ENCODE results near the gene PIK3CG.
"Not testable (repeated sequence)": the region's sequence is repeated elsewhere in the genome, so short reads cannot be mapped to it uniquely, and the experiment has no call there.

The PIK3CG gene

DNA sequence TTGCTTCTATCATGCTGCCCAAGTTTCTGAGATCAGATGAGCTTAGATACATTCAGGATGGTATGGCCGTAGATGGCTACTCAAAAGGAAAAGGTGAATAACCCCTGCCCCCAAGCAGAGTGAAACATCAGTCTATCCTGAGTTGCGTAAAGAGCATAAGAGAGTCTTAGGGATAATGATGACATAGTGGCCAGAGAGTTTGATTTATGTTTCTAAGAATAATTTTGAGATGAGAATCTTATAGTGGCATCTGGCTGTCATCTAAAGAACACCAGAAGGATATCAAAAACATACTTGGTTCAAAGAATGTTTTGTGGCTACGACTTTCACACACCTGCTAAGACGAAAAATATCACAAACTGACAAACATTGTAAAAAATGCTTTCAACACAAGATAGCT is 20.6 kb downstream of the PIK3CG start:
- DNase-seq = no peak

- DNase-seq = no peak
These were observed 22.3 kb downstream of the PIK3CG start for GRCh38 chr7:106887421-106887820.

DNA sequence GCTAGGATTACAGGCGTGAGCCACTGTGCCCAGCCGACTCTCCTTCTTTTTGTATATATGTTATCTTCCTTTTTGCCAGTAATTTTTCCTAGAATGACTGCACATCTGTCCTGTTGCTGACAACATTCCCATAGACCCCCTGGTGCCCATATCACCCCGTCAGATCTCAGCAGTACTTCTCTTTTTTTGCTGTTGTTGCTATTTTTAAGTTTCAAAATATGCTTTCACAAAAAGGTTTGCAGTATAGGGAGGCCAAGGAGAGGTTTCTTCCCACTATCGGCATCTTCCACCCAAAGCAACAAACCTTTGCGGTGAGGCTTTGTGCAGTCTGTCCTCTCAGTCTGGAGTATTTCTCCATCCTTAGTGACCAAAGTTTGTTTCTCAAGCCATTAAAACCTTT is 23.1 kb downstream of the PIK3CG start:
- DNase-seq = no peak

DNA sequence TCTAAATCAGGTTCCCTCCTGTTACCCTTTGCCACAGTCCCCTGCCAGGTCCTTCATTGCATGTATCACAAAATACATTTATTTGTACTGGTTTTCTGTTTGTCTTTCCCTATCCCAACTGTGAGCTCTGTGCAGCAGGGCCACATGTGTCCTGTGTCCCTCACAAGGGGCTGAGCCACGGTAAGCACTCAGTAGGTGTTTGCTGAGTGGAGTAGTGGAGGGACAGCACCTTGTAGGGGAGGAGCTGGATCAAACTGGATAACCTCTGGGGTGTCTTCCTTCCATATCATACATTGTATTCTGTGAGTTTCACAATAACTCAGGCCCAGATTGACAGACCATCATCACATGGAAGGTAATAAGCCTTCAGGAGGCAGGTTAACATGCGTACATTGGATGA is 25.9 kb downstream of the PIK3CG start:
- no peak for DNase-seq

GRCh38 chr7:106891548-106892410 is 26.7 kb downstream of the PIK3CG start:
- no peak for DNase-seq

DNA sequence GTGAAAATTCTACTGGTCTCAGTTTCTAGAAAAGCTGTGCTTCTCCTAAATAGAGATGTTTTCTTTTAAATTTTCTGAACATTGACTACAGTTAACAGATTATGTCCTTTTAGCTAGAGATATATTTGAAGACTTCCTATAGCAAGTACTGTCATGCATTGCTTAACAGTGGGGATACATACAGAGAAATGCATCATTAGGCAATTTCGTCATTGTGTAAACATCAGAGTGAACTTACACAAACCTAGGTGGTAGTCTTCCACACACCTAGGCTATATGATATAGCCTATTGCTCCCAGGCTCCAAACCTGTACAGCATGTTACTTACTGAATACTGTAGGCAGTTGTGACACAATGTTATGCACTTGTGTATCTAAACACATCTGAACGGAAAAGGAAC is 28.5 kb downstream of the PIK3CG start:
- no peak for DNase-seq

DNA sequence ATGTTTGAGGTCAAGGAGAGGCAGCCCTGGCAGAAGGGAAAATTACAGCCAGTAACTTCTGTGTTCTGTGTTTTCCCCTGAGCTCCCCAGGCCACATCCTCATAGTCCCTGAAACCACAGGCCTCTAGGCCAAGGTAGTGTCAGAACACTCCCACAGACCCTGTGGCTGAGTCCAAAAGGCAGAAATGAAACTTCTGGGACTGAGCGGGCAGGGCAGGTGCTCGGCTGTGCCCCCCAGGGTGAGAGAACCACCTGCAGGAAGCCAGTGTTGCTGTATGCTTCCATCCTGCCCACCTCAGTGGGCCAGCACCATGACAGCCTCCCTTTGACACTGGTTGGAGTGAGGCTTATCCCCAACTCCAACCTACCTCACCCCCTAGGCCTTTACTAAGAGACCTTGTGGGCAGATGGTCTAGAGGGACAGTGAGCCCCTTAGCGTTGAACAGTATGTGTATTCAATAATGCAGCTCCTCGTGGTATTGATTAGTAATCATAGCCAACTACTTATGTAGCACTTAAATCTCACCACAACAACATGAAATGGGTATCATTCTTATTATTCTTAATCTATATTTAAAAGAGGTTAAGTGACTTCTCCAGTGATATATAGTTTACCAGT is 30.3 kb downstream of the PIK3CG start:
- DNase-seq = no peak

DNA sequence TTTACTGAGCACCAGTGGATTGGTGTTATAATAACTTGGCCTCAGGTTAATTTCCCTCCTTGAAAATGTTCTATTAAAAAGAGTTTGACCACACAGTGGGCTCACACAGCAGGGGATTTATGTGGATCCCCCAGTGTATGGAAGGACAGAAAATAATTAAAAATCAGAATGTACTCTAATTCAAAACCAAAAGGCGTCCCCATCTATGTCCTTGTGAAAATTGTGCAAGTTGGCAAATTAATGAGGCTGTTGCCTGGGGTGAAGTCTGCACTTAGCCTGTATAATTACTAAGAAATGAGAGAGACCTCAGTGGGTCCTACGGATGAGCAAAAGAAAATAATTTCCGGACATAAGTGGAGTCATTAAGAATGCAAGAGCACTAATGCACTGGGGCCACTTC is 31.1 kb downstream of the PIK3CG start:
- DNase-seq = no peak

- not testable (repeated sequence) for DNase-seq
These were observed 32.5 kb downstream of the PIK3CG start for GRCh38 chr7:106897553-106897952.

DNA sequence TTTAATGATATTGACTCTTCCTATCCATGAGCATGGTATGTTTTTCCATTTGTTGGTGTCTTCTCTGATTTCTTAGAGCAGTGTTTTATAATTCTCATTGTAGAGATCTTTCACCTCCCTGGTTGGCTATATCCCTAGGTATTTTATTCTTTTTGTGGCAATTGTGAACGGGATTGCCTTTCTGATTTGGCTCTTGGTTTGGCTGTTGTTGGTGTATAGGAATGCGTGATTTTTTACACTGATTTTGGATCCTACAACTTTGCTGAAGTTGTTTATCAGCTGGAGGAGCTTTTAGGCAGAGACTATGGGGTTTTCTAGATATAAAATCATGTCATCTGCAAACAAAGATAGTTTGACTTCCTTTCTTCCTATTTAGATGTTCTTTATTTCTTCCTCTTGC is 33.9 kb downstream of the PIK3CG start:
- DNase-seq = not testable (repeated sequence)

DNA sequence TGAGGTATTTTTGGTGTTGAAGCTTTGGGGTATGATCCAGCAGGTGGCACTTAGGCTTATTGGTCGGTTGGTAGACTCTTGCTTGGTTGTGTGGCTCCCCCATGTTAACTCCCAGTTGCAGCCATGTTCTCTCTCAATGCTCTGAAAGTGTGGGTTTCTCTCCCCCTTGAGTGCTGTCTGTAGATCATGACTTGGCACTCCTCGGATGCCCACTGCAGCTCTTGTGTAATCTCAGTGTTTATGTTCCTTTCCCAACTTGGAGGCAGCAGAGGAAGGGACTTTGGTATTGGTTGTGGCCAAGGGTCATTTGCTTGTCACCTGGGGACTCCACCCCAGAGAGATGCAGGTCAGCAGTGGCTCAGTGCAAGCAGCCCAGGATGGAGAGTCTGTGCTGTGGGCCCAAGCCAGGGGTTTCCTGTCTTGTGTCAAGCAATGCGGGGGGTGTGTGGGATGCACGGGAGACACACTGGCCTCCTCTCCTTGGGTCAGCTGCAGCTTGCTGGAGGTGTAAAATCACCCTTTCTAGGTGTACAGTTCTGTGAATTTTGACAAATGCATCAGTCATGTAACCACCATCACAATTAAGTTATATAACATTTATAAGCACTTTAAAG is 36.9 kb downstream of the PIK3CG start:
- DNase-seq = no peak

DNA sequence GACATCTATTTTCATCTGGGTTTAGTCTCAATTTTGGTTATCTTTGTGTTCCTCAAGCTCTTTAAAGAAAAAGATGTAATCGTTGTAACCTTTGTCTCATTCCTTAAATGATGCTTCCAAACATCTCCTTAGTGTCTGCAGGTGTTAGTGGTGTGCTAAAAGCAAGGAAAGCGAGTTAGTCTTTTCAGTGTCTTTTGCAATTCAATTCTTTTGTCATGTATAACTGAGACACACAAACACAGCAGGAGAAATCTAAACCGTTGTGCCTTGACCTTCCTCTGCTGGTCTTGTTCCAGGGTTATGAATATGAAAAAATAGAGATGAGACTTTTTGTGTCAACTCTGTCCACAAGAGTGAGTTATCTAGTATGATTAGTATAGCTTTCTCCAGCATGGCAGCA is 40.7 kb downstream of the PIK3CG start:
- DNase-seq = no peak

DNA sequence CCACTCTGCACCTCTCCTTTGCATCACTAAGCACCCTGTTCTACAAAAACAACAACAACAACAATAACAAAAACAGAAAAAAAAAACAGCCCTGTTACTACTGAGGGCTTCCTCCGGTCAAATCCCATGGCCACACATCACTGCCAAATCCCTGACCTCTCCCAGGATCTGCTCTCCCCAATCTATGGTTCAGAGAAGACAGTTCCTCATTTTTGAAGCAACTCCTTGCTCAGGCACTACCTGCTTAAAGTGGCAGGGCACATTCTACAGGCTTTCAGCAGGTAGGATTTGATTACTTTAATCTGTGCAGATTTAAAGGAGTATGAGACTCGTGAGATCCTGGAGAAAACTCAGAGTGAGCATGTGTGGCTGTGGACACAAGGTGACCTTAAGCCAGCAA is 46.9 kb downstream of the PIK3CG start:
- DNase-seq = no peak

DNA sequence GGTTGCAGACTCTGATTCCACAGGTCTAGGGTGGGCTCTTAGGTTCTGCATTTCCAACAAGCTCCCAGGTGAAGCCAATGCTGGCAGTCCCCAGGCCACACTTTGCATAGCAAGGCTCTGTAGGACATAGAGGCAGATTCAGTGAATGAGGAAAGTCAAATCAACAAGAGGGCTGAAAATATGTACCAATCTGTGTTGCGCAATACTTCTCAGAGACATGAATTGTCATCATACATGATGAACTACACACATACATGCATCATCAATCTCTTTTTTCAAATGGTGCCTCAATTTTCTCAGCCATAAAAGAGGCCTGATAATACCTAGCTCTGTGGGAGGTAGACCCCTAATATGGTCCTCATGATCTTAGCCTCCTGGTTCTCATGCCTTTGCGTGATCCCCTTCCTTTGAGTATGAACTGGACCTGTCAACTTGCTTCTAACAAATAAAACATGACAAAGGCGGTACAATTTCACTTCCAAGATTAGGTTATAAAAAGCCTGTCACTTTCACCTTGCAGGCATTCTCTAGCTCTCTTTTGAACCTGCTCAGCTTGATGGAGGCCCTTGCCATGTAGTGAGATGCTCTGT is 49.0 kb downstream of the PIK3CG start:
- no peak for DNase-seq

- DNase-seq = no peak
These were observed 50.3 kb downstream of the PIK3CG start for GRCh38 chr7:106915407-106915806.

DNA sequence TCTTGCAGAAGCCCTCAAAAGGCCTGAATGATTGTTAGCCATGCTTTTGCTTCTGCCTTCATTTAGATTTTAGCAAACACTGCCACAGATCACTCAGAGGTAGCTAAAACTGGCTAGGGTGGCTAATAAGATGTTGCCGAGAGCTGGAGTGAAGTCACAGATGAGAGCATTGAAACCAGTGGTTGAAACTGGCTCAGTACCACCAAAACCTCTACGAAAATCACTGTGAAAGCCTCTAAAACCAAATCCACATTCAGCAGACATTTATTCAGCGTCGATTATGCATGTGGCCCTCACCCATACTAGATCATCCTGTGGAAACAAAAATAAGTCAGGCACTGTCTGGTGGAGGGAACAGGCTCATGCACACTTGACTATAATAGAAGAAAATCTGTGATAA is 50.8 kb downstream of the PIK3CG start:
- DNase-seq = no peak

DNA sequence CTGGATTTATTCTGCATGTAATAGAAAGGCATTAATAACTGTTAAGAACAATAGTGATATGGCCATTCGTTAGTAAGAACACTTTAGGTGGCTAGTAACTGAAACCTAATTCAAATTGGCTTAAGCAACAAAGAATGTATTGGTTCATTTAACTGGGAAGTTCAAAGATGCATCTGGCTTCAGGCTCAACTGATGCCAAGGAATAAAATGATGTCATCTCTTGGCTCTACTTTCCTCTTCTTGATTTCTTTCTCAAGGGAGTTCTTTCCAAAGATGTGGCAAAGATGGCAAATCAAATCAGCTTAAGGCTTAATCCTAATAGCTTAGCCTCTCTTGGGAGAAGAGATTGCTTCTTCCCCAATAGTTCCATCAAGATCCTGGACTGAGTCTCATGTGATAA is 51.6 kb downstream of the PIK3CG start:
- DNase-seq = no peak

DNA sequence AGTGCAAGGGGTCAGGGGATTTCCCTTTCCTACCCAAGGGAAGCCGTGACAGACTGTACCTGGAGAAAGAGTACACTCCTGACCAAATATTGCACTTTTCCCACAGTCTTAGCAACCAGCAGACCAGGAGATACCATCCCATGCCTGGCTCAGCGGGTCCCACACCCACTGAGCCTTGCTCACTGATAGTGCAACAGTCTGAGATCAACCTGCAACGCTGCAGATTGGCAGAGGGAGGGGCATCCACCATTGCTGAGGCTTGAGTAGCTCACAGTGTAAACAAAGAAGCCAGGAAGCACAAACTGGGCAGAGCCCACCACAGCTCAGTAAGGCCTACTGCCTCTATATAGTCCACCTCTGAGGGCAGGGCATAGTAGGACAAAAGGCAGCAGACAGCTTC is 53.9 kb downstream of the PIK3CG start:
- no peak for DNase-seq

GRCh38 chr7:106924468-106924867 is 59.4 kb downstream of the PIK3CG start:
- not testable (repeated sequence) for DNase-seq

GRCh38 chr7:106926892-106927291 is 61.8 kb downstream of the PIK3CG start:
- DNase-seq = no peak

GRCh38 chr7:106927536-106927935 is 62.5 kb downstream of the PIK3CG start:
- no peak for DNase-seq

- not testable (repeated sequence) for DNase-seq
These were observed 64.5 kb downstream of the PIK3CG start for GRCh38 chr7:106929616-106930015.

Data from anterior cingulate cortex (tissue), 58 donors.